ENCODE results near the gene HSDL2.

DNA sequence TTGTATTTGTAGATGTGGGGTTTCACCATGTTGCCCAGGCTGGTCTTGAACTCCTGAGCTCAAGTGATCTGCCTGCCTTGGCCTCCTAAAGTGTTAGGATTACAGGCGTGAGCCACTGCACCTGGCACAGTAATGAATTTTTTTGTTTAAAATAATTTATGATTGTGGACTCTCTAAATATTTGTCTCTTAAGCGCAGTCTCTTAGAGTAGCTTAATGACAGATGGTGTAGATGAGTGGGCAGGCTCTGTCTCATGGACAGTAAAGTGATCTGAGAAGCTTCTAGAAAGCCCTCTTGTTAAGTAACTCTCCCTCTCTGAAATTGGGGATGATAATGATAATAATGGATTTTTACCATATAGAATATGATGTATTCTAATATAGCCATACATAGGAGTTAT, 59.3 kb downstream of the HSDL2 start:
- TF ChIP-seq, protein P1, sequence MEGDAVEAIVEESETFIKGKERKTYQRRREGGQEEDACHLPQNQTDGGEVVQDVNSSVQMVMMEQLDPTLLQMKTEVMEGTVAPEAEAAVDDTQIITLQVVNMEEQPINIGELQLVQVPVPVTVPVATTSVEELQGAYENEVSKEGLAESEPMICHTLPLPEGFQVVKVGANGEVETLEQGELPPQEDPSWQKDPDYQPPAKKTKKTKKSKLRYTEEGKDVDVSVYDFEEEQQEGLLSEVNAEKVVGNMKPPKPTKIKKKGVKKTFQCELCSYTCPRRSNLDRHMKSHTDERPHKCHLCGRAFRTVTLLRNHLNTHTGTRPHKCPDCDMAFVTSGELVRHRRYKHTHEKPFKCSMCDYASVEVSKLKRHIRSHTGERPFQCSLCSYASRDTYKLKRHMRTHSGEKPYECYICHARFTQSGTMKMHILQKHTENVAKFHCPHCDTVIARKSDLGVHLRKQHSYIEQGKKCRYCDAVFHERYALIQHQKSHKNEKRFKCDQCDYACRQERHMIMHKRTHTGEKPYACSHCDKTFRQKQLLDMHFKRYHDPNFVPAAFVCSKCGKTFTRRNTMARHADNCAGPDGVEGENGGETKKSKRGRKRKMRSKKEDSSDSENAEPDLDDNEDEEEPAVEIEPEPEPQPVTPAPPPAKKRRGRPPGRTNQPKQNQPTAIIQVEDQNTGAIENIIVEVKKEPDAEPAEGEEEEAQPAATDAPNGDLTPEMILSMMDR (IDR thresholded peaks at IDR 0.05; ENCODE audit: low read depth, low read length), result no peak
- no peak for TF ChIP-seq MYC (IDR thresholded peaks at IDR 0.05; ENCODE audit: low read depth, low read length)

Measured in NB4 (cell line).